Mucosa of descending colon (tissue), 3 donors: ENCODE results near the gene IL36G. TPM values are rescaled to one million over a fixed set of nuclear protein-coding genes. Genes with fewer than 3 reads are reported as not detected.
A peak's percentile ranks its signal among the peaks of the same experiment; 100 is the strongest.

Experiments
- ATAC-seq: fragments of 200-7000 bp; cut with Tn5 transposase; one replicate; pipeline ENCODE4 v1.9.1; 2020; ENCODE audit warnings: mild to moderate bottlenecking, moderate library complexity
- DNase-seq, 3 donors: peaks; one replicate each; pipeline ENCODE4 v3.0.0-alpha.2; 2020
- H3K36me3 ChIP-seq: fragments of 200-600 bp; one replicate; pipeline ENCODE4 v1.8.0; 2021; ENCODE audit warnings: low read depth, mild to moderate bottlenecking
- H3K4me1 ChIP-seq: fragments of 200-600 bp; one replicate; pipeline ENCODE4 v1.8.0; 2021; ENCODE audit warnings: low read depth, mild to moderate bottlenecking
- H3K4me3 ChIP-seq: fragments of 200-600 bp; one replicate; pipeline ENCODE4 v1.8.0; 2021; ENCODE audit warnings: mild to moderate bottlenecking
- H3K9me3 ChIP-seq: fragments of 200-600 bp; one replicate; pipeline ENCODE4 v1.8.0; 2021; ENCODE audit warnings: mild to moderate bottlenecking
- intact Hi-C, 2 donors: fragments of 100-400 bp; cut with DNase I in 1 of 2; cut with micrococcal nuclease in 1 of 2; formaldehyde crosslinking; loops; one replicate each; pipeline versions ENCODE4 v1.11.0 to v1.11.1; 2022; cut with DNase I, micrococcal nuclease
- total RNA-seq, 3 donors: library from RNA; stranded (reverse); fragmentation: NEBNext Ultra II Directional in 2 of 3; extraction: Animal tissue kit (Norgen Biotek cat#: 25700) in 2 of 3; gene quantifications; one replicate each; pipeline versions ENCODE4 v1.2.1 to v1.2.4, GENCODE V29; 2021 to 2023
- TF ChIP-seq, protein P1 (sequence below): fragments of 200-600 bp; IDR thresholded peaks from one replicate; pipeline ENCODE4 v1.8.0; 2022; ENCODE audit warnings: antibody characterized with exemption, mild to moderate bottlenecking
- donor health status: DM: no; HTN: no; CAD: no; lungs with moderate emphysema.
- donor health status: DM: no; HTN: no; CAD: no.
- donor health status: DM: no; HTN: yes; CAD: no.

The IL36G gene
- total RNA-seq, 3 donors from 2014 or later: not detected

- intact Hi-C loops: no loop called here
- DNase-seq (no peak), ATAC-seq (no peak)
- Histone ChIP-seq H3K36me3 (no peaks in the 10 kb centered on the region), H3K4me1 (no peaks in the 10 kb centered on the region), H3K4me3 (no peak overlapping the region), H3K9me3 (peaks cover 9% of the 10 kb centered on the region)
- TF ChIP-seq, protein P1, sequence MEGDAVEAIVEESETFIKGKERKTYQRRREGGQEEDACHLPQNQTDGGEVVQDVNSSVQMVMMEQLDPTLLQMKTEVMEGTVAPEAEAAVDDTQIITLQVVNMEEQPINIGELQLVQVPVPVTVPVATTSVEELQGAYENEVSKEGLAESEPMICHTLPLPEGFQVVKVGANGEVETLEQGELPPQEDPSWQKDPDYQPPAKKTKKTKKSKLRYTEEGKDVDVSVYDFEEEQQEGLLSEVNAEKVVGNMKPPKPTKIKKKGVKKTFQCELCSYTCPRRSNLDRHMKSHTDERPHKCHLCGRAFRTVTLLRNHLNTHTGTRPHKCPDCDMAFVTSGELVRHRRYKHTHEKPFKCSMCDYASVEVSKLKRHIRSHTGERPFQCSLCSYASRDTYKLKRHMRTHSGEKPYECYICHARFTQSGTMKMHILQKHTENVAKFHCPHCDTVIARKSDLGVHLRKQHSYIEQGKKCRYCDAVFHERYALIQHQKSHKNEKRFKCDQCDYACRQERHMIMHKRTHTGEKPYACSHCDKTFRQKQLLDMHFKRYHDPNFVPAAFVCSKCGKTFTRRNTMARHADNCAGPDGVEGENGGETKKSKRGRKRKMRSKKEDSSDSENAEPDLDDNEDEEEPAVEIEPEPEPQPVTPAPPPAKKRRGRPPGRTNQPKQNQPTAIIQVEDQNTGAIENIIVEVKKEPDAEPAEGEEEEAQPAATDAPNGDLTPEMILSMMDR: no peak
Measured at GRCh38 chr2:112994648-112995047, 16.8 kb downstream of the IL36G start.

DNA sequence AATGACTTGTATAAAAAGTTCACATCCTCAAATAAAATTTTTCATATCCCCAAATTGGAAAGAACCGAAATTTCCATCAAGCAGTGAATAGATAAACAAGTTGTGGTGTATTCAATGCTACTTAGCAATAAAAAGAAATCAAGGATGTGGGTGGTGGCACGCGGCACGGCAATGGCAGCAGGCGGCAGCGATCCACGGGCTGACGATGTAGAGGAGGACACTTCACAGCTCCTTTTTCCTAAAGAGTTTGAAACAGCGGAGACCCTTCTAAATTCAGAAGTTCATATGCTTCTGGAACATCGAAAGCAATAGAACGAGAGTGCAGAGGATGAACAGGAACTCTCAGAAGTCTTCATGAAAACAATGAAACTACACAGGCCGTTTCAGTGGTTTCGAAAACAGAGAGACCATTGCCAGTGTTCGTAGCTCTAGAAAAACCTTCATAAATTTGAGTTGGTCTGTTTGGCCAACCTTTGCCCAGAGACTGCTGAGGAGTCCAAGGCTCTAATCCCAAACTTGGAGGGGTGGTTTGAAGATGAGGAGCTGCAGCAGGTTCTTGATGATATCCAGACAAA is 17.6 kb downstream of the IL36G start:
- no peak for ATAC-seq
- intact Hi-C loops: no loop called here
- peaks cover 16% of the 10 kb centered on the region for H3K9me3 ChIP-seq
- no peaks in the 10 kb centered on the region for H3K4me1 ChIP-seq
- TF ChIP-seq, protein P1: no peak
- no peak for DNase-seq
- no peak overlapping the region for H3K4me3 ChIP-seq
- H3K36me3 ChIP-seq: no peaks in the 10 kb centered on the region

DNA sequence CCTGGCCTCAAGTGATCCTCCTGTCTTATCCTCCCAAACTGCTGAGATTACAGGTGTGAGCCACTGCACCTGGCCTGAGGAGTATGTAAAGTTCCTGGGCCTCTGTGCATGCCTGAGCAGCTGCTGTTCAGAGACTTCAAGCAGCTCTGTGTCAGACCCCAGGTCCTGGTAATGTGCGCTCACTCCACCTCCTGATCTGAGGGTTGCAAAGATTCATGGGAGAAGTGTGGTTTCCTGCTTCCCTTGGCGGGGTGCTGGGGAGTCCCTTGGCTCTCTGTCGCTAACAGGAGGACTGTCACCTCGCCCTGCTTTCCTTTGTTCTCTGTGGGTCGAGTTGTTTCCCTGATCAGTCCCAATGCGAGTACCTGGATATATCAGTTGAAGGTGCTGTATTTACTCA is 18.8 kb downstream of the IL36G start:
- H3K36me3 ChIP-seq: no peaks in the 10 kb centered on the region
- intact Hi-C loops: no loop called here
- peak; percentile 52 for ATAC-seq
- no peaks in the 10 kb centered on the region for H3K4me1 ChIP-seq
- TF ChIP-seq, protein P1: no peak
- DNase-seq: peak; percentile 17 to 43 (median 24)
- H3K9me3 ChIP-seq: peaks cover 22% of the 10 kb centered on the region
- no peak overlapping the region for H3K4me3 ChIP-seq

DNA sequence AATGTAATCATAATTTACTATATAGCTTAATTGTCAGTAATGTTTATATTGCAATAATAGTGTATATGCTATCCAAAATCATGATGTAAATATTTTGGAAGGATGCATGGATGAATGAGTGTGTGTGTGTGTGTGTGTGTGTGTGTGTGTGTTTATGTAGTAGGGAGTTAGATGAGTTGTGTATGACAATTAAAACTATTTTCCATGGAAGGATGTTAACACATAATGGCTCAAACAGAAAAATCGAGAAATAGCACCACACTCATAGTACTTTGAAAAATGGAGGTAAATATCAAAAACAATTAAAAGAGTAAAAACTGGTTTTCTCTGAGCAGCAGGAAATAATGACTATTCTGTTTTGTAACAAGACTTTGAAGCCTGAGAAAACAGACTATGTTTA is 19.3 kb downstream of the IL36G start:
- TF ChIP-seq, protein P1: no peak
- no peak for DNase-seq
- H3K4me1 ChIP-seq: no peaks in the 10 kb centered on the region
- ATAC-seq: no peak
- intact Hi-C loops: no loop called here
- H3K4me3 ChIP-seq: no peak overlapping the region
- peaks cover 19% of the 10 kb centered on the region for H3K9me3 ChIP-seq
- H3K36me3 ChIP-seq: no peaks in the 10 kb centered on the region

- ATAC-seq: no peak
- intact Hi-C loops: no loop called here
Measured at GRCh38 chr2:113000436-113000835, 22.6 kb downstream of the IL36G start.

More at GRCh38 chr2:113000436-113000835, 22.6 kb downstream of the IL36G start:
- no peak for DNase-seq
- Histone ChIP-seq H3K4me3 (no peak overlapping the region), H3K4me1 (no peaks in the 10 kb centered on the region), H3K36me3 (no peaks in the 10 kb centered on the region), H3K9me3 (peaks cover 13% of the 10 kb centered on the region)
- TF ChIP-seq, protein P1: no peak
